Natural killer cell (primary cell): ENCODE results near the gene GUSB. TPM values are rescaled to one million over a fixed set of nuclear protein-coding genes. Genes with fewer than 3 reads are reported as not detected.
"Not testable (repeated sequence)": the region's sequence is repeated elsewhere in the genome, so short reads cannot be mapped to it uniquely, and the experiment has no call there.

ENCODE experiments used
- ATAC-seq, 3 donors: fragments of 150-1000 bp in 2 of 3; fragments of 200-7000 bp in 1 of 3; cut with Tn5 transposase; 1 replicate in 1 of 3; 2 replicates in 2 of 3; pipeline ENCODE4 v1.10.0; 2021; ENCODE audit warnings: mild to moderate bottlenecking in 2 of 3, moderate library complexity in 2 of 3
- DNase-seq, 2 donors: peaks; one replicate each; pipeline versions ENCODE4 v3.0.0 to v3.0.0-alpha.2; 2013 to 2021; ENCODE audit warnings: mixed read lengths in 1 of 2
- H3K27ac ChIP-seq: one replicate; pipeline ENCODE4 v1.5.1; 2013; ENCODE audit warnings: mild to moderate bottlenecking, low read length
- H3K27me3 ChIP-seq: one replicate; pipeline ENCODE4 v1.6.1; 2013; ENCODE audit warnings: low read length; ENCODE audit not compliant: control insufficient read depth, insufficient read depth
- H3K36me3 ChIP-seq: one replicate; pipeline ENCODE4 v1.6.1; 2013; ENCODE audit warnings: low read length; ENCODE audit not compliant: control insufficient read depth, insufficient read depth
- H3K4me1 ChIP-seq: one replicate; pipeline ENCODE4 v1.6.1; 2013; ENCODE audit warnings: low read length; ENCODE audit not compliant: control insufficient read depth, insufficient read depth
- H3K4me3 ChIP-seq: one replicate; pipeline ENCODE4 v1.5.1; 2013; ENCODE audit warnings: low read length
- H3K9me3 ChIP-seq: one replicate; pipeline ENCODE4 v1.6.1; 2013; ENCODE audit warnings: low read length; ENCODE audit not compliant: control insufficient read depth, insufficient read depth
- H3K27ac Mint-ChIP-seq, 2 donors: one replicate each; pipeline ENCODE4 v1.8.0; 2022; ENCODE audit warnings: mild to moderate bottlenecking in 2 of 2, mixed read lengths in 2 of 2, moderate library complexity in 1 of 2
- H3K27me3 Mint-ChIP-seq, 2 donors: one replicate each; pipeline ENCODE4 v1.8.0; 2022; ENCODE audit warnings: low read depth in 2 of 2, mixed read lengths in 2 of 2
- H3K36me3 Mint-ChIP-seq: one replicate; pipeline ENCODE4 v1.8.0; 2022; ENCODE audit warnings: mixed read lengths
- H3K4me1 Mint-ChIP-seq, 2 donors: one replicate each; pipeline ENCODE4 v1.8.0; 2022; ENCODE audit warnings: mixed read lengths in 2 of 2
- H3K4me3 Mint-ChIP-seq: one replicate; pipeline ENCODE4 v1.8.0; 2022; ENCODE audit warnings: mild to moderate bottlenecking, moderate library complexity, mixed read lengths
- H3K9me3 Mint-ChIP-seq, 2 donors: one replicate each; pipeline ENCODE4 v1.8.0; 2022; ENCODE audit warnings: mixed read lengths in 2 of 2
- CTCF ChIP-seq: fragments of 200-600 bp; IDR thresholded peaks from one replicate; pipeline ENCODE4 v1.8.0; 2022; ENCODE audit warnings: antibody characterized with exemption
- WGBS: methylation state at CpG from one replicate; pipeline ENCODE4 v1.1.7; 2013; ENCODE audit warnings: missing lambda C conversion rate; ENCODE audit not compliant: insufficient coverage; 5-methylcytosine and 5-hydroxymethylcytosine counted together
- intact Hi-C: fragments of 100-400 bp; cut with micrococcal nuclease; formaldehyde crosslinking; loops from one replicate; pipeline ENCODE4 v1.14.2; 2022
- total RNA-seq, 4 donors: library from RNA; stranded (reverse); fragments of 120-200 nt in 1 of 4; gene quantifications; one replicate each; pipeline versions ENCODE4 v1.2.3 to v1.2.4, GENCODE V29; 2013 to 2022

The GUSB gene
- total RNA-seq, 3 donors from 2014 or later (not counting 1 experiment from before 2014, with no cell fraction given), result 68.8 to 94.5 (median 85.7) TPM

- no peaks in the 10 kb centered on the region for H3K27me3 Mint-ChIP-seq
- 96% methylated on average over 8 of the region's 9 CpGs for WGBS
- no peak for ATAC-seq
Observed at GRCh38 chr7:65951837-65952578, 30.0 kb downstream of the GUSB start.

GRCh38 chr7:65946904-65947303 lies 35.1 kb downstream of the GUSB start:
- Mint-ChIP-seq H3K27ac (peak overlapping the region; percentile 36 to 57), H3K4me3 (no peak overlapping the region), H3K27me3 (no peaks in the 10 kb centered on the region), H3K36me3 (no peaks in the 10 kb centered on the region), H3K4me1 (peaks cover 0 to 9% of the 10 kb centered on the region in 2 donors), H3K9me3 (no peaks in the 10 kb centered on the region)
- H3K9me3 ChIP-seq, result no peaks in the 10 kb centered on the region
- no peaks in the 10 kb centered on the region for H3K4me1 ChIP-seq
- H3K4me3 ChIP-seq, result no peak overlapping the region
- 88% methylated on average over 2 of the region's 4 CpGs for WGBS
- no peak for TF ChIP-seq CTCF
- H3K27me3 ChIP-seq, result no peaks in the 10 kb centered on the region
- H3K36me3 ChIP-seq, result no peaks in the 10 kb centered on the region
- peak in 2 of 3 donors; percentile 61 to 89 for ATAC-seq
- H3K27ac ChIP-seq, result no peak overlapping the region
- intact Hi-C loops, result no loop called here
- no peak for DNase-seq

More at GRCh38 chr7:65951837-65952578, 30.0 kb downstream of the GUSB start:
- no peaks in the 10 kb centered on the region for H3K9me3 ChIP-seq
- Mint-ChIP-seq H3K27ac (no peak overlapping the region), H3K4me3 (no peak overlapping the region), H3K9me3 (no peaks in the 10 kb centered on the region), H3K36me3 (no peaks in the 10 kb centered on the region), H3K4me1 (peaks cover 0 to 1% of the 10 kb centered on the region in 2 donors)
- no peak overlapping the region for H3K4me3 ChIP-seq
- no peak for DNase-seq
- no peak for TF ChIP-seq CTCF
- intact Hi-C loops, result no loop called here
- no peaks in the 10 kb centered on the region for H3K4me1 ChIP-seq
- no peaks in the 10 kb centered on the region for H3K27me3 ChIP-seq
- H3K27ac ChIP-seq, result no peak overlapping the region
- H3K36me3 ChIP-seq, result peaks cover 8% of the 10 kb centered on the region

DNA sequence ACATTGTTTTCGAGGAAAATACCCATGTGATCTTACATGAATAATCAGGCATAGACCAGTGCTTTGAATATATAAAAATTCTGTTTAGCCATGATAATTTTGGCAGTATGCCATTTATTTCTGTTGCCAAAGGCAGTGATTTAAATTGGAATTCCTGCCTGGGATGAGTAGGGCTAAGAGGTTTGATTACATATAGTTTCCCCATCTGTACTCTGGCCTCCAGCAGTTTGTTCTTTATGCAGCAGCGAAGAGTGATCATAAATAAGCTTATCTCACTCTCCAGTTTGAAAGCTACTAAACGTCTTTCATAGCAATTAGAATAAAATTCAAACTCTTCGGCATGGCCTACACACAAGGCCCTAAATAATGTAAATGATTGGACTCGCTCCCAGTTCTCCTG lies 36.2 kb downstream of the GUSB start:
- H3K27ac ChIP-seq, H3K36me3 ChIP-seq, H3K36me3 Mint-ChIP-seq, H3K9me3 ChIP-seq, H3K27me3 Mint-ChIP-seq, H3K4me3 Mint-ChIP-seq, H3K4me1 Mint-ChIP-seq, H3K4me3 ChIP-seq, intact Hi-C loops, H3K27ac Mint-ChIP-seq, ATAC-seq, H3K9me3 Mint-ChIP-seq, H3K27me3 ChIP-seq, DNase-seq, H3K4me1 ChIP-seq: not testable (repeated sequence)
- no CpG with 5 or more reads among the region's 5 CpGs for WGBS

DNA sequence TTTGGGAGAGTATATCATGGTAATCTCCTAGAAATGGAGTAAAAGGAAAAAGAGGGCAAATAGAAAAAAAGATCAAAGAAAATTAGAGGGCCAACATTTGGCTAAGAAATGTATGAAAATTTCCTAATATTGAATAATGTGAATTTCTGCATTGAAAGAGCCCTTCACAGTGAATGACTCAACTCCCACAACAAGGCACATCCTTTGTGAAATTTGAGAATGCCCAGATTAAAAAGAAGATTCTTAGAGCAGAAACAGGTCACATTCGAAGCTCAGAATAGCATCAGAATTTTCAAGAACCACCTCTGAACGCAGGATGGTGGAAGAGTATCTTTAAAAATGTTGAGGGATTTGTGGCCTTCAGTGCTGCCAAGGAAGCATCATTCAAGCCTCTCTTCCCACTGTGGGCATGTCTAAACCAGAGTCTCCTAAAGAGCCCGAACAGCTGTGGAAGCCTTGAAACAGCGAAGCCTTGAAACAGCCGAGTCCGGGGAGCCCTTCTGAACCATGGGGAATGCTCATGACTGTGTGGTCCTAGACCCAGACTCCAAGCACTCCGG lies 43.6 kb downstream of the GUSB start:
- whole genome bisulfite sequencing, result 98% methylated on average over 7 of the region's 7 CpGs
- H3K36me3 ChIP-seq, result no peaks in the 10 kb centered on the region
- ATAC-seq (no peak), DNase-seq (no peak)
- no peaks in the 10 kb centered on the region for H3K4me1 ChIP-seq
- H3K9me3 ChIP-seq, result no peaks in the 10 kb centered on the region
- H3K27me3 Mint-ChIP-seq, result no peaks in the 10 kb centered on the region
- H3K4me3 Mint-ChIP-seq, result no peak overlapping the region
- no peaks in the 10 kb centered on the region for H3K27me3 ChIP-seq
- intact Hi-C loops, result no loop called here
- H3K27ac Mint-ChIP-seq, result peak overlapping the region in 1 of 2 donors; percentile 70
- no peak for TF ChIP-seq CTCF
- H3K4me1 Mint-ChIP-seq, result peaks cover 0 to 4% of the 10 kb centered on the region in 2 donors
- H3K4me3 ChIP-seq, result no peak overlapping the region
- H3K27ac ChIP-seq, result no peak overlapping the region
- H3K9me3 Mint-ChIP-seq, result peaks cover 0 to 6% of the 10 kb centered on the region in 2 donors
- no peaks in the 10 kb centered on the region for H3K36me3 Mint-ChIP-seq
